Measurements from ENCODE around the gene CNR2.
"Not testable (repeated sequence)": the region's sequence is repeated elsewhere in the genome, so short reads cannot be mapped to it uniquely, and the experiment has no call there.

CNR2 gene

DNA sequence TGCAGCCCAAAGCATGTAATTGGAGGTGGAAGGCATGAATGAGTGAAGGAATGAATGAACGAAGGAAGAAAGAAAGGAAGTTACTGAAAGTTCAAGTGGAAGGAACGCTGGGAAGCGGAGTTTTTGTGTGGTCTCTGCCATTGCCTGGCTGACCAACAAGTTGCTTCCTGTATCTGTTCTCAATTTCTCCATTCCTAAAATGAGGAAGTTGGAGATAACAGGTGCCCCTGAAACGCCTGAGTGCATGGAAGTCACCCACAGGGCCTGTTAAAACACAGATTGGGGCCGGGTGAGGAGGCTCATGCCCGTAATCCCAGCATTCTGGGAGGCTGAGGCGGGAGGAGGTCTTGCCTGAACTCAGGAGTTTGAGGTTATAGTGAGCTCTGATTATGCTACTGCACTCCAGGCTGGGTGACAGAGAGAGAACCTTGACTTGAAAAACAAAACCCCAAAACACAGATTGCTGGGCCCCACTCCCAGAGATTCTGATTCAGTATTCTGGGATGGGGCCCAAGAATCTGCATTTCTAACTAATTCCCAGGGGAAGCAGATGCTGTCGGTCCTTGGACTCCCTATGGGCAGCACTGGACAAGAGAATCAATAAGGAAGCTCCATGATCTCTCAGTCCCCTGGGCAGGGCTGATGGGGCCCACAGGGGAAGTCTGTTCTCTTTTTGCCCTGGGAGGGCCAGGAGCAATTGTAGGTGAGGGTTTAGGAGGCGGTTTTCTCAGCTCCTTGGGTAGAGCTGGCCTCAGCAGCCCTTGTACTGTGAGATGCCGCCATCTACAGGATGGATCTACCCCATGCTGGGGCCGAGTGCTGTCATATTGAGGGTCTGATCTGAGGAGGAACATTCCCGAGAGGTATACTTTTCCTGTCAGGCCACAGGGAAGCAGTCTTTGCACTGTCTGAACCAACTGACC, 3.3 kb upstream of the CNR2 start:
- DNase-seq: no peak

DNA sequence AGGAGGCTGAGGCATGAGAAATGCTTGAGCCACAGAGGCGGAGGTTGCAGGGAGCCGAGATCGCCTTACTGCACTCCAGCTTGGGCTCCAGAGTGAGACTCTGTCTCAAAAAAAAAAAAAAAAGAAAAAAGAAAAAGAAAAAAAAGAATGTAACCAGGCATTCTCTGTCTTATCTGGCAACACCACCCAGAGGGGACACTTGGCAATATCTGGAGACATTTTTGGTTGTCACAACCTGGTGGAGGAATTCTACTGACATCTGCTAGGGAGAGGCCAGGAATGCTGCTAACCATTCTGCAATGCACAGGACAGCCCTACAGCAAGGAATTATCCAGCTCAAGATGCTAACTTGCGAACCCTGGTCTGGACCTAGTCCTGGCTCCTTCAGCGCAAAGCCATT, 2.3 kb upstream of the CNR2 start:
- DNase-seq: no peak

DNA sequence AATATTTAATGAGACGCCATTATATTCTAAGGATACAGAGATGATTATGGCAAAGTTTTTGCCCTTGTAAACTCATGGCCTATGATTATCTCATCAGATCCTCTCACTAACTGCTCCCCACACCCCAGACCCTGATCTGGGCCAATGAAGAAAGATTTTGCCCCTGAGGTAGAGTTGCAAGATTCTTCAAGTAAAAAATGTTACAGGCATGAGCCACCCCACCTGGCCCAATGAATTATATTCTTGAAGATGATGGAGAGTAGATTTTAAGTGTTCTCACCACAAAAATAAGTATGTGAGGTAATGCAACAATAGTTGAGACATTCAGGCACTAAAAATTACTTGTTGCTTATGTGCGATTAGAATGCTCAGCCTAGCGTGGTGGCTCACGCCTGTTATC, 1.8 kb upstream of the CNR2 start:
- DNase-seq: no peak

DNA sequence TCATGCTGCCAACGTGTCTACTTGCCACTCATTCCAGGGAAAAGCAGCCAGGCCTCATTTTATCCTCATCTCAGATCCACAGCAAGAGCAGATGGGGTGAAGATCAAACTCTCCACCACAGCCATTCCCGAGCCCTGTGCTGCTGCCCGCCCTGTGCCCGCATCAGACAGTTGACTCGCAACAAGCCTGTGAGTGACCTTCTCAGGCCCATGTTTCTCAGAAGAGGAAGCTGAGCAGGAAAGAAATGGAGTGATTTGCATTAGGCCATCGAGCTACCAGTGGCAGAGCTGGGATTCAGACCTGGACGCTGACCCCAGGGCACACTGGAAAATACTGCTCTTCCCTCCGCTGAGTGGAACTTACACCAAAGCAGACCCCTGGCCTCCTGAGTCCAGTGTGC, 1.2 kb downstream of the CNR2 start:
- no peak for DNase-seq

DNA sequence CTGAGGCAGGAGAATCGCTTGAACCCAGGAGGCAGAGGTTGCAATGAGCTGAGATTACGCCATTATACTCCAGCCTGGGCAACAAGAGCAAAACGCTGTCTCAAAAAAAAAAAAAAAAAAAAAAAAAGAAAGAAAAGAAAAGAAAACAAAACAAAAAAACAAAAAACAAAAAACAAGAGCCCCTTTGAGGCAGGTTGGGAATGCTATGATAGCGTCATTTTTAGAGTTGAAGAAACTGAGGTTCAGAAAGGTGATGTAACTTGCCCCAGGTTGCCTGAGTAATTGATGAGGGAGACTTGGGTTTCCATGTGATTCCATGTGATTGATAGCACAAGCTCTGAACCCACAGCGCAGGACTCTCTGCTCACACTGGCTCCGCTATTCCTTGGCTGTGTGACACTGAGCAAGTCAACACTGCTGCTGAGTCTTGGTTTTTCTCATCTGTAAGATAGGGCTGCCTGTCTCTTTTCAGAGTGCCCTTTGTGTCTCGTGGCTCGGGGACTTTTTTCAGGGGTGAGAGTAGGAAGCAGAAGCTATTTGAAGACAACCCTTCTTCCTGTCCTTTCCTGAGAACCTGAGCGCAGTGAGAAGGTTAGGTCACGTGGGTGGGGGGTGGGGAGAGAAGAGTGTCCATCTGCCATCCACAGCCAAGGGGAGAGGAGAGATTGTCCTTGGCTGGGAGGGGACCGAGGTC, 2.5 kb downstream of the CNR2 start:
- DNase-seq: no peak

DNA sequence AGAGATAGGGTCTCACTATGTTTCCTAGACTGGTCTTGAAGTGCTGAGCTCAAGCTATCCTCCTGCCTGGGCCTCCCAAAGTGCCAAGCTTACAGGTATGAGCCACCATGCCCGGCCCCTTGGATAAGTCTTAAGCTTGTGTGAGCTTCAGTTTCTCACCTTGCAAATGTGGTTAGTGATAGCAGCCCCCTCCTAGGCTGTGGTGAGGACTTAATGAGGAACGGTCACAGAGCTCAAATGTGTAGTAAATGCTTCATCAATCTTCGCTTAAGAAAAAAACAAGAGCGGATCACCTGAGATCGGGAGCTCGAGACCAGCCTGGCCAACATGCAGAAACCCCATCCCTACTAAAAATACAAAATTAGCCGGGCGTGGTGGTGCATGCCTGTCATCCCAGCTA, 3.0 kb downstream of the CNR2 start:
- no peak for DNase-seq

DNA sequence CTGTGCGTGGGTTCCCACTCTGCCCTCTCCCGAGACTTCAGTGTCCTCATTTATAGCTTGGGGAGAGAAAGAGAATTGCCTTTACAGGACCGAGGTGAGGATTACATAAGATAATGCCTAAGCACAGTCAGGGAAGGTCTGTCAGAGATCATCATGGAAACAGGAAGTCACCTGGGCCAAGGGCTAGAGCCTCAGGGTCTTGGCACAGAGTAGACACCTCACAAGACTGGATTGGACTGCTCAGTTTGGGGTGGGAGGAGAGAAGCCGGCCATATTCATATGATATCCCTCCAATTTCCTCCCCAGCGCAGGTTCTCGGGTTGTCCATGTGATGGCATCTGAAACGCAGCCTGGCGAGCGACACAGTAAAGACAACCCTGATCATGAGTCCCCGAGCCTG, 3.8 kb downstream of the CNR2 start:
- no peak for DNase-seq

DNA sequence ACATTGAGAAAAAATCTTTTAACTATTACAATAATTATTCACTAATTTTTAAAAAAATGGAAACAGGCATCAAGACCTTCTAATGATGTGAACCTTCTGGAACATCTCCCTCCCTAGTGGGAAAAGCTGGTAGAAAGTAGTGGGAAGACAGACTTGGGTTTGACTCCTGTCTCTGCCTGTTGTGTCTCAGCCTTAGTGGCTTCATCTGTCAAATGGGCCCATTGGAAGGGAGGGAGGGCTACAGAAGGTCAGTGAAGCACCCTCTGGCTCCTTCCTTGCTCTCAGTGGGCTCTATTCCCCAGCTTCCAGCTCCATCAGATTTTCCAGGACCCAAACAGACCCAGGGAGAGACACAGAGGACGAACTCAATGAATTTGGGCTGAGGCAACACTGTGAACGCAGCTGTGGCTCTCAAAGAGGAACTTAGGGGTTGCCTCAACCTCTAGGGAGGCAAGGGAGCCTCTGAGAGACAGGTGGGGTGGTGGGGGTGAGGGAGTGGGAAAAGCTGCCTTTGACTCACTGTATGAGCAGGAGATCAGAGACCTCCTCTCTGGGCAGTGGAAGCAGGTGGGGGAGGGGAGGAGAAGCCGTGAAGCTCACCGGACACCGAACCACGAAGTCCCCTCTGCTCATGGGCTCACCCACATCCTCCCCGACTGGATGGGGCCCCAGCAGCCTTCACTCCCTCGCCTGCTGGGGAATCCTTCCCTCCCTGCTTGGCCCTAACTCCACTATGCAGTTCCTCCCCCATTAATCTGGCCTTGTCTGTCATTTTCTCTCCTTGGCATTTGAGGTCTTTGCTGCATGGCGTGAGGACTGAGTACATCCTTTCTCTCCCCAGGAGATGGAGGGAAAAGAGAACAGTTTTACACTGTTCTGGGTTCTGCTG, 4.5 kb downstream of the CNR2 start:
- DNase-seq: no peak

DNA sequence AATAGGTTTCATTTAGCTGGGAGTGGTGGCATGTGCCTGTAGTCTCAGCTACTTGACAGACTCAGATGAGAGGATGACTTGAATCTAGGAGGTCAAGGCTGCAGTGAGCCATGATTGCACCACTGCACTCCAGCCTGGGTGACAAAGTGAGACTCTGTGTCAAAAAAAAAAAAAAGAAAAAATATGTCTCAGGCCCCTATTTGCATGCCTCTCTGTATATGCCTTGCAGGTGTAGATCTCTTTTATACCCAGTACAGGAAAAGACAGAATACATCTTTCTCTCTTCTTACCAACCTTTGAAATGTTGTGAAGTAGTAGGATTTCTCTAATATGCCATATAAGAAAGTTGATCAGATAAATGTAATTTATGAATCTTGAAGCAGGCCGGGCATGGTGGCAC, 6.4 kb downstream of the CNR2 start:
- no peak for DNase-seq

DNA sequence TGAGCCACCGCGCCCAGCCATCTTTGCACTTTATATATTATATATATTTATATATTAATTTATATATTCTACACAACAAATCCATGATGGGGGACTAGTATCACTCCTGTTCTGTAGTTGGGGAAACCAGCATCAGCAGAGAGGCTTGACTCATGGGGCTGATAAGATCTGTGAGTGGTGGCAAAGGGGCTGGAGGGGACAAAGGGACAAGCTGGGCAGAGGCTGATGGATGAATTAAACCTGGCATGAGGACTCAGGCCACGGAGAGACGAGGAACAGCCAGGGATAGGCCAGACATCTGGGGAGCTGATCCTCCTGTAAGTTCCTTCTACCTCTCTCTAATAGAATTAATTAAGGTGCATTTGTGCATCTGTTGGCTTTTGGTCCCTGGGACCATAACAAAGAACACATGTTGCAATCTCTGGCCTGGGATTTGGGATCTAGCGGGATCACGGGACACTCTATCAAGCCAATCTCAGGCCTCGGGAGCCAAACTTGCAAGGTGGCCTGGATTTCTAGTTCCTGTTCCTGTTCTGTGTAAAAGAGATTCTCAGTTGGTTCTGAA, 7.6 kb downstream of the CNR2 start:
- DNase-seq: no peak

DNA sequence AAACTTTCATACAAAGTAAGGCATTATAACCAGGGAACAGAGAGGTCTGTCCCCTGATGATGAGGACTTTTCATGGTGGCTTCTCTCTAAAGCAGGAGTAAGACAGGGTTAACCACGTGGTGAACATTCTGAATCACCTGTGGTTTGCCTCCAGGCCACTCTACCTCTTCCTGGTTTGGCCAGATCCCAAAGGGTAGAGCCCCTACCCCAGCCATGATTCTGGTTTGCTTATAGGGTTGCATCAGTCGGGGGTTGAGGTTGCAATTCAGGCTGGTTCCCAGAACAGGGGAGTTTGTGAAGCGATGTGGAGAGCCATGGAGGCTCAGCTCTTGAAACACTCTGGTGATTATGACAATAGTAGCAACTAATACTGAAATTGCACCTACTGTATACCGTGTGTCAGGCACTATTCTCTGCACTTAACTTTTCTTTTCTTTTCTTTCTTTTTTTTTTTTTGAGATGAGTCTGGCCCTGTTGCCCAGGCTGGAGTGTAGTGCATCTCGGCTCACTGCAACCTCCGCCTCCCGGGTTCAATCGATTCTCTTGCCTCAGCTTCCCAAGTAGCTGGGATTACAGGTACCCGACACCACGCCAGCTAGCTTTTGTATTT, 8.3 kb downstream of the CNR2 start:
- no peak for DNase-seq

DNA sequence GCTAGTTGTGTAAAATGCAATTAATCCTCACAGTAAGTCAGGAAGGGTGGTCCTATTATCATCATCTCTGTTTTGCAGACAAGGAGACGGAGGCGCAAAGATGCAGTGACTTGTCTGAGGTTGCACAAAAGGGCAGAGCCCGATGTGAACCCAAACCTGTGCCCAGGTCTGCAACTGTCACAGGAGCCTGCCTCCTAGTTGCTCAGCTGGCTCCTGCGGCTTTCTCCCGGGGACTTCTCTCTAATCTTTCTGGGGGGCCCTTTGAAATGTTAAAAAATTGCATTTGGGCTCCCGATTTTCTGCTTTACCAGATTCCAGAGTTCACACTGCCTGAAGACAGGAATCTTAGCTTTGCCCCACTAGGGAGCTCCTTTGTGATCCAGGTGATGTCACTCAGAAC, 9.4 kb downstream of the CNR2 start:
- no peak for DNase-seq

DNA sequence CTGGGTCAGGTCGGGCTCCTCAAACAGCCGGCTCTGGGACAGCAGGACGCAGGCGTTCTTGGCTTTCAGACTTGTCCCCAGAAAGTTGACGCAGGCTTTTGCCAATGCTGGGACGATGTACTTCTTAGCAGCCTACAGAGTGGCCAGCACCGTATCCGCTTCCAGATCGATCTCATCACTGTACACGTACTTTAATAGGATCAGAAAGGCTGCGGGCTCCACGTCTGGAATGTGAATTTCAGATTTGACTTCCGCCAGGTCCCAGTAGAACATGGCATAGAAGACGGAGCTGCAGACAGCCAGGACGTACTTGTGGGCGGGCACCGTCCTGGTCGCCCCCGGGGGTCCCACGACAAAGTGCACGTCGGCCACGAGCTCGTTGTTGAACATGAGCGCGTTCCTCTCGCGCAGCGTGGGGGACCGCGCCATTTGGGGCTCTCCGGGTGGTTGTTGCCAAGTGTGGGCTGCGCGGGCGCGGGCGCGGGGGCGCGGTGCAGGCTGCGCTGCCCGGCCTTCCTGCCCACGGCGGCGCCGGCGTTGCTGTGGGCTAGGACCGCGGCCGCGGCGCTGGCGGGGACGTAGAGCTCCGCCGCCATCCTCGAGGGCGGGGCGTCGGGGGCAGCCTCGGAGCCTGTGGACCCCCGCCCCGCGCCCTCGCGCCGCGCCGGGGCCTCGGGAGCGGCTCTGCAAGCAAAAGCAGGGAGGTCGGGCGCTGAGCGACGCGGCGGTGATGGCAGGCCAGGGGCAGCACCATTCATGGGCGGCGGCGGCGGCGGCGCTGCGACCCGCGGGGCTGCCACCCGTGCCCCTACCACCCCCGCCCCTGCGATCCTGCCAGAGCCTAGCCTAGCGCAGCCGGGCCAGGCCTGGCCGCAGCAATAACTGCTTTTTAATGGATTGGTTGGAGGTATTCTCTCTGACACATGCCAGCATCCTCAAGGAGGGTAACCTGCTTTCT, 10.6 kb downstream of the CNR2 start:
- no peak for DNase-seq

DNA sequence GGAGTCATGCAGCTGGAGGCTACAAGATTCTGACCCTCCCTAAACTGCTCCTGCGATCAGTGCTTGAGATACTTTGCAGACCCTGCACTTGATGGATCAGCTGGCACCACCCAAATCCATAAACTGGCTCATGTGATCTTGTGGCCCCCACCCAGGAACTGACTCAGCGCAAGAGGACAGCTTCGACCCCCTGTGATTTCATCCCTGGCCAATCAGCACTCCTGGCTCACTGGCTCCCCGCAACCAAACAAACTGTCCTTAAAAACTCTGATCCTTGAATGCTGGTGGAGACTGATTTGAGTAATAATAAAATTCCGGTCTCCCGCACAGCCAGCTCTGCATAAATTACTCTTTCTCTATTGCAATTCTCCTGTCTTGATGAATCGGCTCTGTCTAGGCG, 13.1 kb downstream of the CNR2 start:
- DNase-seq: not testable (repeated sequence)

DNA sequence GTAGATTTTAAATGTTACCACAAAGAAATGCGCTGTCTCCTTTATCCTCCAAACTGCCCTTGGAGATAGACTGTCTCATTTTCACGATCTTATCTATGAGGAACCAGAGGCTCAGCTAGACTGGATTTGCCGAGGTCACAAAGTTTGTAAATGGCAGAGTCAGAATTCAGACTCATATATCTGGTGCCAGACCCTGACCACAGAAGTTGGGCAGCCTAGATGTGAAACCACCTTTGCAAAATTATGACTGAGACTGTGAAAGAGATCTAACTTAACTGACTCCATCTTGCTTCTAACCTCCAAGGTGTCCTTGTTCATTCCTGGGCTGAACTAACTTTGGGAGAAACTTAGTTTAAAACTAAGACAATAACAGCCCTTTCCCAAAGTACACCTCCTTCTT, 14.1 kb downstream of the CNR2 start:
- no peak for DNase-seq

DNA sequence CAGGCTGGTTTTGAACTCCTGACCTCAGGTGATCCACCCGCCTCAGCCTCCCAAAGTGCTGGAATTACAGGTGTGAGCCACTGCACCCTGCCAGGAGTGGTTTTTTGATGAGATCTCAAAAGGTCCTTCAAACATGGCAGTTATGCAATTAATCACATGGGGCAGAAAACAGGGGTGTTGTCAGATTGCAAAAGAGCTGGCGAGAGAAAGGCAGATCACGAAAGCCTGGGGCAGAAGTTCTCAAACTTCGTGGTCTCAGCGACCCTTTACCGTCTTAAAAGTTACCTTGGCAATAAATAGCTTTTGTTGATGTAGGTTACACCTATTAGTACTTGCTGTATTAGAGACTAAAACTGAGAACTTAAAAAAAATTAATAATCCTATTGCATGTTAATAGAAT, 16.1 kb downstream of the CNR2 start:
- DNase-seq: no peak

DNA sequence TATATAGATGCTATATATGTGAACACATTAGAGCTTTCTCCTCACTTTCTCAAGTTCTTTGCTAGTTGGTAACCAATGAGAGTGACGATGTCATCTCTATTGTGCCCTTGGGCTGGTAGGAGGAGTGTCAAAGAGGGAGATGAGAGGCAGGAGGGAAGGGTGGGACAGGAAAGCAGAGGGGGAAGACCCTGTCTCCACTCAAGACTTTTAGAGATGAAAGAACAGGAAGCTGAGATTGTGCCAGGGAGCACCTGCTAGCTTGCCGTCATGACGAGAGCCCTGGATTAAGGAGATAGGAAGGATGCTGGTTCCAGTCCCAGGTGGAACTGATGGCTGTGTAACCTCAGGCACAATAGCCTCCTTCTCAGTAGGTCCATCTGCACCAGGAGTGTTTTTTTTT, 16.7 kb downstream of the CNR2 start:
- no peak for DNase-seq

DNA sequence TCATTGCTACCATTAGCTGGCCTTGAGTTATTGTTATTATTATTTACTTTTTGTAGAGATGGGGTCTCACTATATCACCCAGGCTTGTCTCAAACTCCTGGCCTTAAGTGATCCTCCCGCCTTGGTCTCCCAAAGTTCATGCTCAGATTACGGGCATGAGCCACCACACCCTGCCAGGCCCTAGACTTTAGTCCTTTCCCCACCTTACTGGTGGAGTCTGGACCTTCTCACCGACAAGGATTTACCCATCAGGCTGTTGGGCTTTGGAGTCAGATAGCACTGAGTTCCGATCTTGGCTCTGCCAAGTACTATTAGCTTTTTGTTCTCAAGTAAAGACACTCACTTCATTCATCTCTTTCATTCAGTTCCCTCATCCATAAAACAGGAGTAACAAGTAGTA, 17.2 kb downstream of the CNR2 start:
- no peak for DNase-seq

DNA sequence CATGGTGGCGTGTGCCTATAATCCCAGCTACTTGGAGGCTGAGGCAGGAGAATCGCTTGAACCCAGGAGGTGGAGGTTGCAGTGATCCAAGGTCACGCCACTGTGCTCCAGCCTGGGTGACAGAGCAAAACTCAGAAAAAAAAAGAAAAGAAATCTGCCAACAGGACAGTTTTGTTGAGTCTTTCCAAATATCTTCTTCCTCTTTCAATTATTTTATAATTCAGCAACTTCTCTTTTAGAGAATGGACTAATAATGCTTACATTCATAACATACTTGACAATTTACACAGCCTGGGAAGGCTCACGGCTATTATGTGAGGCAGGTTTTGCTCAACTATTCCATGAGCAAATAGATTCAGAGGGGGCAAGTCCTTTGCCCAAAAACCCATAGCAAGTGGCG, 18.1 kb downstream of the CNR2 start:
- no peak for DNase-seq

DNA sequence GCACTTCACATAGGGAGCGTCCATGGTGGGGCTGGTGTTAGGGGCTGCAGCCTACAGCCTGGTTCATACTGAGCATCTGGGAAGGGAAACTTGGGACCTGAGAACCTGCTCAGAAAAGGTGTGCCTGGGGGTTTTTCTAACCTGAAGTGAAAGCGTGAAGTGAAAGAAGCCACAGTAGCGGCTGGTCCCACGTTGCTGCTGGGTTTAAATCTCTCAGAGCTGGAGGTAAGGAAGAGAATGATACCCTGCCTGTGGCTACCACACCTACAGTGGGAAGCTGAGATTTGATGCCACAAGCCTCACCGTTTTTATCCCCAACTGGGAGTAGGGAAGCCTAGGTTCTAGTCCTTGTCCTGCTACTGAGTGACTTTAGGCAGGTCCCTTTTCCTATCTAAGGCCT, 24.1 kb downstream of the CNR2 start:
- DNase-seq: no peak

DNA sequence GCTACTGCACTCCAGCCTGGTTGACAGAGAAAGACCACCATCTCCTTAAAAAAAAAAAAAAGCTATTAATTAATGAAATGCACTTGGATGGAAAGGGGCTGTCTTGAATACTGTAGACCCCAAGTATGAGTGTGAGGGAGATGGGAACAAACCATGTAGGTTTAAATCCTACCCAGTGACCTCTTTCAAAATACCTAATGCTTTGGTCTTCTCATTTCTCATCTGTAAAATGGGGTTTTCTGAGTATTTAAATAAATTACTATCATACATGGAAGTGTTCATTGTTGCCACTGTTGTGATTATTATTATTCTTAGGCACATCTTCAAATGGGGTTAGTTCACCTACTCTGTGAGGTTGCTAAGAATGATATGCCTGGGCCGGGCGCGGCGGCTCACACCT, 27.9 kb downstream of the CNR2 start:
- DNase-seq: no peak

DNA sequence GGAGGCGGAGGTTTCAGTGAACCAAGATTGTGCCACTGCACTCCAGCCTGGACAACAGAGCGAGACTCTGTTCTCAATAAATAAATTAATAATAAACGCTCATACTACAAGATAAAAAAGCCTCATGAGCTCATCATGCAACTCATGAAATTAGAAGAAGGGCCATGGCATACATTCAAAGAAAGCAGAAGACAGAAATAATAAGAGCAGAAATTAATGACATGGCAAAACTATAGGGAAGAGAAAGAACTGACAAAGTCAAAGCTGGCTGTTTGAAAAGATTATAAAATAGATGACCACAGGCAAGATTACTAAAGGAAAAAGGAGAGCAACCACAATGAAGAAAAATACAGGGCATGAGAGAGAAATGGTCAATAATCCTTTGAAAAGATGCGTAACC, 30.4 kb downstream of the CNR2 start:
- no peak for DNase-seq
